VCaP (cell line): Measurements from ENCODE around the gene NPIPB6.

Experiments used
- H3K27ac ChIP-seq: fragments of 450-650 bp; 2 replicates; pipeline ENCODE4 v1.5.1; 2017
- TF ChIP-seq, protein P1 (sequence below): fragments of 450-650 bp; conservative IDR thresholded peaks from 2 replicates; pipeline ENCODE4 v1.5.1; 2017; ENCODE audit warnings: mild to moderate bottlenecking, moderate library complexity

Gene NPIPB6

DNA sequence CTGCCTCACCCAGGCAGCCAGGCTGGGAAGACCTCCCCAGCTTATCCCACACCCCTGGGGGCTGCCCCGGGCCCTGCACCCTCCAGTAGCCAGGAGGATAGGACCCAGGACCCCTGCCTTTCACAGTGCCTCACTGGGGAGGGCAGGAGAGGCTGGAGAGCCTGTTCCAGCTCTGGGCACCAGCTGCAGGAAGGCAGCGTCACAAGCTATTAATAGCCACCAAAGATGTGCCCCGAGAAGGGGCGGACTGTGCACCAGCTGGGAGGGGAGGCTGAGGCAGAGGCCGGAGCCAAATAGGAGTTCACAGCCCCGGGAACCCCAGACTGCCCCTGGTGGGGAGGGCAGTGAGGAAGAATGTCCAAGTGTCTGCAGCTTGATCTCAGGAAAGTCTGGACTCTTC, 62.2 kb downstream of the NPIPB6 start:
- no peak overlapping the region for H3K27ac ChIP-seq
- TF ChIP-seq, protein P1, sequence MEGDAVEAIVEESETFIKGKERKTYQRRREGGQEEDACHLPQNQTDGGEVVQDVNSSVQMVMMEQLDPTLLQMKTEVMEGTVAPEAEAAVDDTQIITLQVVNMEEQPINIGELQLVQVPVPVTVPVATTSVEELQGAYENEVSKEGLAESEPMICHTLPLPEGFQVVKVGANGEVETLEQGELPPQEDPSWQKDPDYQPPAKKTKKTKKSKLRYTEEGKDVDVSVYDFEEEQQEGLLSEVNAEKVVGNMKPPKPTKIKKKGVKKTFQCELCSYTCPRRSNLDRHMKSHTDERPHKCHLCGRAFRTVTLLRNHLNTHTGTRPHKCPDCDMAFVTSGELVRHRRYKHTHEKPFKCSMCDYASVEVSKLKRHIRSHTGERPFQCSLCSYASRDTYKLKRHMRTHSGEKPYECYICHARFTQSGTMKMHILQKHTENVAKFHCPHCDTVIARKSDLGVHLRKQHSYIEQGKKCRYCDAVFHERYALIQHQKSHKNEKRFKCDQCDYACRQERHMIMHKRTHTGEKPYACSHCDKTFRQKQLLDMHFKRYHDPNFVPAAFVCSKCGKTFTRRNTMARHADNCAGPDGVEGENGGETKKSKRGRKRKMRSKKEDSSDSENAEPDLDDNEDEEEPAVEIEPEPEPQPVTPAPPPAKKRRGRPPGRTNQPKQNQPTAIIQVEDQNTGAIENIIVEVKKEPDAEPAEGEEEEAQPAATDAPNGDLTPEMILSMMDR, result no peak

- no peak overlapping the region for H3K27ac ChIP-seq
Observed at GRCh38 chr16:28300327-28300726, 63.0 kb downstream of the NPIPB6 start.

GRCh38 chr16:28298511-28298878, 64.8 kb downstream of the NPIPB6 start:
- H3K27ac ChIP-seq, result no peak overlapping the region
- TF ChIP-seq, protein P1, result no peak

More at GRCh38 chr16:28300327-28300726, 63.0 kb downstream of the NPIPB6 start:
- TF ChIP-seq, protein P1, result no peak

- no peak overlapping the region for H3K27ac ChIP-seq
- TF ChIP-seq, protein P1, result no peak
Observed at GRCh38 chr16:28297784-28298510, 65.4 kb downstream of the NPIPB6 start.

GRCh38 chr16:28297308-28297707, 66.0 kb downstream of the NPIPB6 start:
- no peak overlapping the region for H3K27ac ChIP-seq
- TF ChIP-seq, protein P1, result no peak

DNA sequence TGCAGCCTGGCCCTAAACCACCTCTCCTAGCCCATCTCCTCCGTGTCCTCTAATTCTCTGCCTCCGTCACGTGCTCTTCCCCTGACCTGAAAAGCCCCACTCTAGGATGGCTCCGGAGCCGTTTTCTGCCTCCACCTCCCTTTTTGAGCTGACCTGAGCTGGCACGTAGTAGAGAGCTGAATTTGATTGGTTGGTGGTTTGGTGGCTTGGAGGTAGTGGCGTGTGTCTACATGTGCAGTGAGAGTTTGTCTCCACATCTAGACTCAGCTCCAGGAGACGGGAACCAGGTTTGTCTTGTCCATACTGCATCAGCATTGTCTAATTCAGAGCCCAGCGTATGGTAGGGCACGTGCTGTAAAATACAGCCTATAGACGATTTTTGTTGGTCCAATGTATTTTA, 68.0 kb downstream of the NPIPB6 start:
- no peak overlapping the region for H3K27ac ChIP-seq
- TF ChIP-seq, protein P1, result no peak

GRCh38 chr16:28294201-28294600, 69.1 kb downstream of the NPIPB6 start:
- H3K27ac ChIP-seq, result no peak overlapping the region
- TF ChIP-seq, protein P1, result no peak
